Prostate gland (tissue), 2 donors: Measurements from ENCODE around the gene DOK4.

Experiments
- POLR2A ChIP-seq: fragments of 450-650 bp; IDR thresholded peaks from one replicate; pipeline ENCODE4 v1.6.1; 2016; ENCODE audit warnings: antibody characterized with exemption, mild to moderate bottlenecking
- POLR2AphosphoS5 ChIP-seq: sonication (generic); formaldehyde crosslinking; IDR thresholded peaks from one replicate; pipeline ENCODE4 v1.6.1; 2017; ENCODE audit warnings: antibody characterized with exemption
- TF ChIP-seq, protein P1 (sequence below), 4 experiments: fragments of 200-600 bp in 2 of 4; fragments of 450-650 bp in 2 of 4; sonication (generic) in 2 of 4; IDR thresholded peaks; 1 replicate in 3 of 4; 2 replicates in 1 of 4; pipeline ENCODE4 v1.5.1; 2016 to 2019; ENCODE audit warnings: antibody characterized with exemption in 4 of 4, mild to moderate bottlenecking in 2 of 4, moderate library complexity in 2 of 4

DNA sequence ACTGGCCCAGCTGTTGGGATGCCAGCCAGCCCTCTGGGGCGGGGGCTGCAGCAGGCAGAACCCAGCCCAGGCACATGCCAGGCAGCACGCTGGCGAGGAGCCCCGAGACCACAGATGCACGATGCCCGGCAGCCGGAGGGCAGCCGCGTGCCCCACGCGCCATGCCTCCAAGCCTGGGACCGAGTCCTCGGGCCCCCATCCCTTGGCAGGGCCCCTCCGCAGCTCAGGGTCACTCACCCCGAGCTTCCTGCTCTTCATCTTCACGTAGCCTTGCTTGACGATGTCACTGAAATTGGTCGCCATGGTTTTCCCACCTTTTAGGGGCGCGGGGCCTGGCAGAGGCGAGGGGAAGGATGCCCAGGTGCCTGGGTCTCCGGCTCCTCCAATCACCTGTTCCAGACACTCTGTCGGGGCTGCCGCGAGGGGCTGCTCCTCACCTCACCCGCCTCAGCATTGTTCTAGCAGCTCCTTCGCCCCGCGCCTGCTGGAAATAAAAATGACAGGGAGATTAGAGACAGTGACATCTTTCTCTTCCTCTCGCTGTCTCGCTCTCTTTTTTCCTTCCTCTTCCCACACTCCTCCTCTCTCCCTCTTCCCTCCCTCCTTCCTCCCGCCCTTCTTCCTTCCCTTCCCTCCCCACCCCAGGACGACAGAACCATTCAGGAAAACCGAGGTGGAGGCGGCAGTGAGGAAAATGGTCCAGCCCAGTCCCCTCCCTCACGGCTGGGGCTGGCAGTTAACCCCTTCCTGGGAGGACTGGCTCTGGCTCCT lies 6.9 kb downstream of the DOK4 start:
- TF ChIP-seq, protein P1, sequence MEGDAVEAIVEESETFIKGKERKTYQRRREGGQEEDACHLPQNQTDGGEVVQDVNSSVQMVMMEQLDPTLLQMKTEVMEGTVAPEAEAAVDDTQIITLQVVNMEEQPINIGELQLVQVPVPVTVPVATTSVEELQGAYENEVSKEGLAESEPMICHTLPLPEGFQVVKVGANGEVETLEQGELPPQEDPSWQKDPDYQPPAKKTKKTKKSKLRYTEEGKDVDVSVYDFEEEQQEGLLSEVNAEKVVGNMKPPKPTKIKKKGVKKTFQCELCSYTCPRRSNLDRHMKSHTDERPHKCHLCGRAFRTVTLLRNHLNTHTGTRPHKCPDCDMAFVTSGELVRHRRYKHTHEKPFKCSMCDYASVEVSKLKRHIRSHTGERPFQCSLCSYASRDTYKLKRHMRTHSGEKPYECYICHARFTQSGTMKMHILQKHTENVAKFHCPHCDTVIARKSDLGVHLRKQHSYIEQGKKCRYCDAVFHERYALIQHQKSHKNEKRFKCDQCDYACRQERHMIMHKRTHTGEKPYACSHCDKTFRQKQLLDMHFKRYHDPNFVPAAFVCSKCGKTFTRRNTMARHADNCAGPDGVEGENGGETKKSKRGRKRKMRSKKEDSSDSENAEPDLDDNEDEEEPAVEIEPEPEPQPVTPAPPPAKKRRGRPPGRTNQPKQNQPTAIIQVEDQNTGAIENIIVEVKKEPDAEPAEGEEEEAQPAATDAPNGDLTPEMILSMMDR (IDR thresholded peaks at IDR 0.05), result no peak
- TF ChIP-seq POLR2AphosphoS5, result no peak
- TF ChIP-seq POLR2A, result no peak
